ENCODE data around the gene CDKAL1. TPM values are rescaled to one million over a fixed set of nuclear protein-coding genes. Genes with fewer than 3 reads are reported as not detected.

Gene CDKAL1
- total and polyA plus RNA-seq, 2 donors from 2014 or later, result 4.6 to 20.2 TPM

DNA sequence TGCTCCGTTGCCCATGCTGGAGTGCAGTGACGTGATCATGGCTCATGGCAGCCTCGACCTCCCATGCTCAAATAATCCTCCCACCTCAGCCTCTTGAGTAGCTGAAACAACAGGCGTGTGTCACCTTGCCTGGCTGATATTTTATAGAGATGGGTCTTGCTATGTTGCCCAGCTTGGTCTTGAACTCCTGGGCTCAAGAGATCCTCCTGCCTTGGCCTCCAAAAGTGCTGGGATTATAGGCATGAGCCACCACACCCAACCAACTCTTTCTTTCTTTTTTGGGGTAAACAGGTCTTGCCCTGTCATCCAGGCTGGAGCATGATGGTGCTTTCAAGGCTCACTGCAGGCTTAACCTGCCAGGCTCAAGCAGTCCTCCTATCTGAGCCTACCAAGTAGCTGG is 266.4 kb downstream of the CDKAL1 start:
- no peak overlapping the region for H3K4me3 ChIP-seq (ENCODE audit: low read length in 3 of 3)
- H3K9me3 ChIP-seq (ENCODE audit: control insufficient read depth in 2 of 3, insufficient read depth in 1 of 3, low read length in 3 of 3), result no peaks in the 10 kb centered on the region
- no peaks in the 10 kb centered on the region for H3K4me1 ChIP-seq (ENCODE audit: control insufficient read depth in 2 of 3, insufficient read depth in 2 of 3, low read depth in 1 of 3, low read length in 3 of 3)
- no peak overlapping the region for H3K9ac ChIP-seq (ENCODE audit: low read length in 3 of 3)
- H3K27ac ChIP-seq (ENCODE audit: low read depth in 2 of 2, low read length in 2 of 2), result no peak overlapping the region
- intact Hi-C loops (cut with DNase I), result no loop called here
- no peak for DNase-seq
- no peak for FAIRE-seq
- no peaks in the 10 kb centered on the region for H3K27me3 ChIP-seq (ENCODE audit: control insufficient read depth, insufficient read depth, low read length)
- TF ChIP-seq, protein P1, sequence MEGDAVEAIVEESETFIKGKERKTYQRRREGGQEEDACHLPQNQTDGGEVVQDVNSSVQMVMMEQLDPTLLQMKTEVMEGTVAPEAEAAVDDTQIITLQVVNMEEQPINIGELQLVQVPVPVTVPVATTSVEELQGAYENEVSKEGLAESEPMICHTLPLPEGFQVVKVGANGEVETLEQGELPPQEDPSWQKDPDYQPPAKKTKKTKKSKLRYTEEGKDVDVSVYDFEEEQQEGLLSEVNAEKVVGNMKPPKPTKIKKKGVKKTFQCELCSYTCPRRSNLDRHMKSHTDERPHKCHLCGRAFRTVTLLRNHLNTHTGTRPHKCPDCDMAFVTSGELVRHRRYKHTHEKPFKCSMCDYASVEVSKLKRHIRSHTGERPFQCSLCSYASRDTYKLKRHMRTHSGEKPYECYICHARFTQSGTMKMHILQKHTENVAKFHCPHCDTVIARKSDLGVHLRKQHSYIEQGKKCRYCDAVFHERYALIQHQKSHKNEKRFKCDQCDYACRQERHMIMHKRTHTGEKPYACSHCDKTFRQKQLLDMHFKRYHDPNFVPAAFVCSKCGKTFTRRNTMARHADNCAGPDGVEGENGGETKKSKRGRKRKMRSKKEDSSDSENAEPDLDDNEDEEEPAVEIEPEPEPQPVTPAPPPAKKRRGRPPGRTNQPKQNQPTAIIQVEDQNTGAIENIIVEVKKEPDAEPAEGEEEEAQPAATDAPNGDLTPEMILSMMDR (IDR thresholded peaks at IDR 0.05; ENCODE audit: borderline replicate concordance, extremely low read depth, insufficient read depth), result no peak
- no peaks in the 10 kb centered on the region for H3K36me3 ChIP-seq (ENCODE audit: control insufficient read depth in 2 of 3, insufficient read depth in 3 of 3, low read length in 3 of 3)

DNA sequence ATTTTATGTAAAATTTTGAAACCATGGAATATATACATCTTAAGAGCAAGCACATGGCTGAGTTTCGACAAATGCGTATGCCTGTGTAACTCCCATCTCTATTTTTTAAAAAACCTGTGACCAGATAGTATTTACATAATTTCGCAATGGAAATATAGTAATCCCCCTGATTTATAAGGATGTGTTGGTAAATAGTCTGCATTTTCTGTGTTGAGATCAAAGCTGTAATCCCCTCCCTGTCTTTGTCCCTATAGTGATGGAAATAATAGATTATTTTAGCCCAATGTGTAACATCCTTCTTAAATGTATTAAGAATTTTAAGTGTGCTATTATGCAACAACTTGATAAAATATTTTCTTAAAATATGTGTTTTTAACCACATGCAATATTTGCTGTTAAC is 267.3 kb downstream of the CDKAL1 start:
- intact Hi-C loops (cut with DNase I), result no loop called here
- Histone ChIP-seq H3K36me3 (ENCODE audit: control insufficient read depth in 2 of 3, insufficient read depth in 3 of 3, low read length in 3 of 3) (no peaks in the 10 kb centered on the region), H3K27ac (ENCODE audit: low read depth in 2 of 2, low read length in 2 of 2) (no peak overlapping the region), H3K4me3 (ENCODE audit: low read length in 3 of 3) (no peak overlapping the region), H3K9me3 (ENCODE audit: control insufficient read depth in 2 of 3, insufficient read depth in 1 of 3, low read length in 3 of 3) (peaks cover 0 to 6% (median 0%) of the 10 kb centered on the region in 3 donors), H3K4me1 (ENCODE audit: control insufficient read depth in 2 of 3, insufficient read depth in 2 of 3, low read depth in 1 of 3, low read length in 3 of 3) (no peaks in the 10 kb centered on the region), H3K27me3 (ENCODE audit: control insufficient read depth, insufficient read depth, low read length) (no peaks in the 10 kb centered on the region), H3K9ac (ENCODE audit: low read length in 3 of 3) (no peak overlapping the region)
- DNase-seq, result no peak
- FAIRE-seq, result no peak
- TF ChIP-seq, protein P1 (IDR thresholded peaks at IDR 0.05; ENCODE audit: borderline replicate concordance, extremely low read depth, insufficient read depth), result no peak

- intact Hi-C loops (cut with DNase I), result no loop called here
- no peaks in the 10 kb centered on the region for H3K4me1 ChIP-seq (ENCODE audit: control insufficient read depth in 2 of 3, insufficient read depth in 2 of 3, low read depth in 1 of 3, low read length in 3 of 3)
- no peak overlapping the region for H3K9ac ChIP-seq (ENCODE audit: low read length in 3 of 3)
- H3K27ac ChIP-seq (ENCODE audit: low read depth in 2 of 2, low read length in 2 of 2), result no peak overlapping the region
- DNase-seq (no peak), FAIRE-seq (no peak)
- H3K9me3 ChIP-seq (ENCODE audit: control insufficient read depth in 2 of 3, insufficient read depth in 1 of 3, low read length in 3 of 3), result peaks cover 0 to 9% (median 0%) of the 10 kb centered on the region in 3 donors
- no peaks in the 10 kb centered on the region for H3K36me3 ChIP-seq (ENCODE audit: control insufficient read depth in 2 of 3, insufficient read depth in 3 of 3, low read length in 3 of 3)
- H3K27me3 ChIP-seq (ENCODE audit: control insufficient read depth, insufficient read depth, low read length), result no peaks in the 10 kb centered on the region
- H3K4me3 ChIP-seq (ENCODE audit: low read length in 3 of 3), result no peak overlapping the region
- TF ChIP-seq, protein P1 (IDR thresholded peaks at IDR 0.05; ENCODE audit: borderline replicate concordance, extremely low read depth, insufficient read depth), result no peak
Measured at GRCh38 chr6:20802596-20802995, 268.3 kb downstream of the CDKAL1 start.

DNA sequence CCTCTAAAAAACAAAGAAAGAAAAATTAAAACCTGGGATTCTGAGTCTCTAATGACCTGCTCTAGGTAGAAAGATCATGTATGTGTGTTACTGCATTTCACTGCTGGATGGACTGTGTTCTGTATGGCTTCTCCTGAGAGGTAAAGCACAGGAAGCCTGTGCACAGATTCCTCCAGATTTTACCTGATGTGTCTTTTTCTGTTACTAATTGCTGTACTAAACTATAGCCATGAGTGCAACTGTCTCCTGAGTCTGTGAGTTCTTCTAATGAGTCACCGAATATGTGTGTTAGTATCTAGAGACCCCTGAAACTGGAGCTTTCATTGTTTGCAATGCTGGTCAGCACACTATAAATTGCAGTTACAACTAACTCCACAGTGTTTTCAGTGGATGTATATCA is 270.8 kb downstream of the CDKAL1 start:
- H3K27me3 ChIP-seq (ENCODE audit: control insufficient read depth, insufficient read depth, low read length), result no peaks in the 10 kb centered on the region
- H3K4me1 ChIP-seq (ENCODE audit: control insufficient read depth in 2 of 3, insufficient read depth in 2 of 3, low read depth in 1 of 3, low read length in 3 of 3), result no peaks in the 10 kb centered on the region
- H3K9me3 ChIP-seq (ENCODE audit: control insufficient read depth in 2 of 3, insufficient read depth in 1 of 3, low read length in 3 of 3), result peaks cover 0 to 9% (median 0%) of the 10 kb centered on the region in 3 donors
- H3K4me3 ChIP-seq (ENCODE audit: low read length in 3 of 3), result no peak overlapping the region
- TF ChIP-seq, protein P1 (IDR thresholded peaks at IDR 0.05; ENCODE audit: borderline replicate concordance, extremely low read depth, insufficient read depth), result no peak
- no peaks in the 10 kb centered on the region for H3K36me3 ChIP-seq (ENCODE audit: control insufficient read depth in 2 of 3, insufficient read depth in 3 of 3, low read length in 3 of 3)
- no peak for FAIRE-seq
- intact Hi-C loops (cut with DNase I), result no loop called here
- no peak overlapping the region for H3K9ac ChIP-seq (ENCODE audit: low read length in 3 of 3)
- DNase-seq, result peak in 2 of 5 donors; percentile 33 to 51
- H3K27ac ChIP-seq (ENCODE audit: low read depth in 2 of 2, low read length in 2 of 2), result no peak overlapping the region

Data from kidney (tissue), 14 donors.